Erythroblast (primary cell): ENCODE data around the gene ZSCAN20.

Experiments
- GATA1 ChIP-seq: IDR thresholded peaks from 2 replicates; pipeline ENCODE4 v1.6.1; 2011; ENCODE audit warnings: low read depth, mild to moderate bottlenecking, control low read depth, low read length, moderate library complexity
- POLR2A ChIP-seq: IDR thresholded peaks from 2 replicates; pipeline ENCODE4 v1.6.1; 2011; ENCODE audit warnings: mild to moderate bottlenecking, low read length

GRCh38 chr1:33460947-33461629 is 11.4 kb upstream of the ZSCAN20 start:
- TF ChIP-seq POLR2A (no peak), GATA1 (no peak)
